H7 (cell line): ENCODE results near the gene TMEM132A. TPM values are rescaled to one million over a fixed set of nuclear protein-coding genes. Genes with fewer than 3 reads are reported as not detected.
"Not testable (repeated sequence)": the region's sequence is repeated elsewhere in the genome, so short reads cannot be mapped to it uniquely, and the experiment has no call there.

Experiments
- DNase-seq: peaks from one replicate; pipeline ENCODE4 v3.0.0; 2012
- H3K27me3 ChIP-seq: 2 replicates; pipeline ENCODE4 v1.6.0; 2011; ENCODE audit warnings: mild to moderate bottlenecking, low read length; ENCODE audit not compliant: control insufficient read depth, insufficient read depth
- H3K36me3 ChIP-seq: replicated peaks from 2 replicates; pipeline ENCODE4 v1.5.1; 2011; ENCODE audit warnings: low read length; ENCODE audit not compliant: control insufficient read depth, insufficient read depth
- H3K4me3 ChIP-seq: 2 replicates; pipeline ENCODE4 v1.5.1; 2011; ENCODE audit warnings: low read depth, mild to moderate bottlenecking, control low read depth, low read length, moderate library complexity; ENCODE audit not compliant: insufficient read depth
- total RNA-seq: library from RNA; depleted of rRNA; stranded (reverse); fragments of >200 nt; shearing (Covaris generic); gene quantifications from 2 replicates; pipeline ENCODE4 v1.2.3, GENCODE V29; 2014

Gene TMEM132A
- total RNA-seq, 1 experiment from 2014 or later: 66.0 TPM

GRCh38 chr11:60960405-60960804 is 36.1 kb downstream of the TMEM132A start:
- no peaks in the 10 kb centered on the region for H3K27me3 ChIP-seq
- DNase-seq: no peak
- no peaks in the 10 kb centered on the region for H3K36me3 ChIP-seq
- no peak overlapping the region for H3K4me3 ChIP-seq

GRCh38 chr11:60964801-60965200 is 40.5 kb downstream of the TMEM132A start:
- Histone ChIP-seq H3K36me3 (no peaks in the 10 kb centered on the region), H3K4me3 (no peak overlapping the region)

GRCh38 chr11:60966890-60967289 is 42.6 kb downstream of the TMEM132A start:
- DNase-seq: no peak
- Histone ChIP-seq H3K4me3 (no peak overlapping the region), H3K27me3 (no peaks in the 10 kb centered on the region), H3K36me3 (no peaks in the 10 kb centered on the region)

More at GRCh38 chr11:60964801-60965200, 40.5 kb downstream of the TMEM132A start:
- H3K27me3 ChIP-seq: no peaks in the 10 kb centered on the region
- DNase-seq: no peak

GRCh38 chr11:60968223-60968622 is 44.0 kb downstream of the TMEM132A start:
- Histone ChIP-seq H3K36me3 (no peaks in the 10 kb centered on the region), H3K27me3 (no peaks in the 10 kb centered on the region), H3K4me3 (no peak overlapping the region)
- DNase-seq: no peak

- H3K4me3 ChIP-seq: no peak overlapping the region
- H3K27me3 ChIP-seq: no peaks in the 10 kb centered on the region
- H3K36me3 ChIP-seq: no peaks in the 10 kb centered on the region
- DNase-seq: peak; percentile 86
These were observed 46.1 kb downstream of the TMEM132A start for GRCh38 chr11:60970369-60970774.

GRCh38 chr11:60970890-60971289 is 46.6 kb downstream of the TMEM132A start:
- no peak overlapping the region for H3K4me3 ChIP-seq
- no peaks in the 10 kb centered on the region for H3K27me3 ChIP-seq
- H3K36me3 ChIP-seq: no peaks in the 10 kb centered on the region
- no peak for DNase-seq

- DNase-seq: no peak
- H3K27me3 ChIP-seq: no peaks in the 10 kb centered on the region
- no peak within 1 kb of the TSS for H3K4me3 ChIP-seq
- H3K36me3 ChIP-seq: no peaks in the 10 kb centered on the region
These were observed 47.3 kb downstream of the TMEM132A start, which contains the start of gene CD6 for GRCh38 chr11:60971520-60971919. CD6 (plus strand) TSS chr11:60971680; CDS start chr11:60971866, 186 bp downstream.

- Histone ChIP-seq H3K36me3 (no peaks in the 10 kb centered on the region), H3K27me3 (no peaks in the 10 kb centered on the region), H3K4me3 (no peak overlapping the region)
- no peak for DNase-seq
These were observed 48.1 kb downstream of the TMEM132A start for GRCh38 chr11:60972182-60973030.

- DNase-seq: no peak
- Histone ChIP-seq H3K4me3 (no peak overlapping the region), H3K36me3 (no peaks in the 10 kb centered on the region), H3K27me3 (no peaks in the 10 kb centered on the region)
These were observed 49.4 kb downstream of the TMEM132A start for GRCh38 chr11:60973699-60974098.

GRCh38 chr11:60974316-60974715 is 50.1 kb downstream of the TMEM132A start:
- H3K27me3 ChIP-seq, H3K36me3 ChIP-seq, H3K4me3 ChIP-seq, DNase-seq: not testable (repeated sequence)

GRCh38 chr11:60974726-60975125 is 50.5 kb downstream of the TMEM132A start:
- Histone ChIP-seq H3K4me3 (no peak overlapping the region), H3K36me3 (no peaks in the 10 kb centered on the region), H3K27me3 (no peaks in the 10 kb centered on the region)
- no peak for DNase-seq

- Histone ChIP-seq H3K36me3 (no peaks in the 10 kb centered on the region), H3K27me3 (no peaks in the 10 kb centered on the region), H3K4me3 (no peak overlapping the region)
- DNase-seq: no peak
These were observed 53.0 kb downstream of the TMEM132A start for GRCh38 chr11:60977224-60977623.

- no peaks in the 10 kb centered on the region for H3K27me3 ChIP-seq
- no peaks in the 10 kb centered on the region for H3K36me3 ChIP-seq
- DNase-seq: no peak
- H3K4me3 ChIP-seq: no peak overlapping the region
These were observed 53.6 kb downstream of the TMEM132A start for GRCh38 chr11:60977836-60978235.

- Histone ChIP-seq H3K36me3 (no peaks in the 10 kb centered on the region), H3K27me3 (no peaks in the 10 kb centered on the region), H3K4me3 (no peak overlapping the region)
- no peak for DNase-seq
These were observed 54.5 kb downstream of the TMEM132A start for GRCh38 chr11:60978546-60979380.

GRCh38 chr11:60981515-60981914 is 57.3 kb downstream of the TMEM132A start:
- DNase-seq: no peak
- Histone ChIP-seq H3K27me3 (no peaks in the 10 kb centered on the region), H3K4me3 (no peak overlapping the region)

More at GRCh38 chr11:60981515-60981914, 57.3 kb downstream of the TMEM132A start:
- no peaks in the 10 kb centered on the region for H3K36me3 ChIP-seq
